H1 (cell line): ENCODE measurements around the gene GNA12. TPM values are rescaled to one million over a fixed set of nuclear protein-coding genes. Genes with fewer than 3 reads are reported as not detected.
"Not testable (repeated sequence)": the region's sequence is repeated elsewhere in the genome, so short reads cannot be mapped to it uniquely, and the experiment has no call there.

Source experiments
- CTCF ChIA-PET: fragments of 300-600 bp; sonication (Branson Sonifier 250); formaldehyde crosslinking; loops from one replicate; lab custom pipeline; 2021; ENCODE audit not compliant: partially characterized antibody; lab: Charles Lee
- POLR2A ChIA-PET: fragments of 300-600 bp; sonication (Branson Sonifier 250); formaldehyde crosslinking; loops from one replicate; lab custom pipeline; 2021; ENCODE audit warnings: inconsistent platforms; ENCODE audit not compliant: partially characterized antibody; lab: Charles Lee
- DNase-seq, 2 experiments: peaks; one replicate each; pipeline versions ENCODE4 v3.0.0 to v3.0.0-alpha.2; 2010 to 2022; ENCODE audit warnings: low spot score in 2 of 2, low read depth in 1 of 2, mixed read lengths in 1 of 2
- FAIRE-seq: peaks from 2 replicates; lab custom pipeline; 2011; peaks lifted over from hg19 to GRCh38; lab: Jason Lieb, UNC
- H2AFZ ChIP-seq: 2 replicates; pipeline ENCODE4 v1.8.1; 2012; ENCODE audit warnings: low read length, inconsistent platforms
- H2AK5ac ChIP-seq: 2 replicates; pipeline ENCODE4 v1.6.1; 2013; ENCODE audit warnings: low read depth, low read length
- H2BK120ac ChIP-seq: replicated peaks from 2 replicates; pipeline ENCODE3; 2013; ENCODE audit warnings: low read depth, low read length, inconsistent platforms
- H2BK12ac ChIP-seq: 2 replicates; pipeline ENCODE4 v1.6.1; 2013; ENCODE audit warnings: low read depth, low read length
- H2BK15ac ChIP-seq: 2 replicates; pipeline ENCODE4 v1.6.1; 2013; ENCODE audit warnings: low read length
- H2BK20ac ChIP-seq: 2 replicates; pipeline ENCODE4 v1.6.1; 2013; ENCODE audit warnings: low read length
- H2BK5ac ChIP-seq: 2 replicates; pipeline ENCODE4 v1.6.1; 2013; ENCODE audit warnings: low read depth, low read length
- H3K14ac ChIP-seq: 2 replicates; pipeline ENCODE4 v1.6.1; 2013; ENCODE audit warnings: inconsistent platforms; ENCODE audit not compliant: insufficient read length
- H3K18ac ChIP-seq: 2 replicates; pipeline ENCODE4 v1.6.1; 2013; ENCODE audit warnings: low read length; ENCODE audit errors: extremely low read depth
- H3K23ac ChIP-seq: 2 replicates; pipeline ENCODE4 v1.6.1; 2013; ENCODE audit warnings: inconsistent platforms; ENCODE audit not compliant: insufficient read length
- H3K23me2 ChIP-seq: 2 replicates; pipeline ENCODE4 v1.6.1; 2013; ENCODE audit warnings: low read depth, low read length
- H3K27ac ChIP-seq: 2 replicates; pipeline ENCODE4 v1.6.1; 2011; ENCODE audit warnings: low read depth, low read length, inconsistent platforms
- H3K27me3 ChIP-seq, 4 experiments: replicated peaks in 1 of 4; 1 replicate in 1 of 4; 2 replicates in 3 of 4; pipeline versions ENCODE4 v1.6.1 to v1.8.1; 2011 to 2013; ENCODE audit warnings: low read length in 3 of 4, mild to moderate bottlenecking in 3 of 4, inconsistent platforms in 2 of 4, mixed read lengths in 2 of 4, moderate library complexity in 1 of 4; ENCODE audit not compliant: control insufficient read depth in 3 of 4, insufficient read depth in 3 of 4; ENCODE audit errors: extremely low read depth in 1 of 4
- H3K36me3 ChIP-seq, 4 experiments: 2 replicates each; pipeline versions ENCODE4 v1.6.1 to v1.8.1; 2011 to 2013; ENCODE audit warnings: mild to moderate bottlenecking in 4 of 4, low read length in 3 of 4, moderate library complexity in 2 of 4, control low read depth in 1 of 4, inconsistent platforms in 1 of 4; ENCODE audit not compliant: insufficient read depth in 4 of 4, control insufficient read depth in 2 of 4
- H3K4ac ChIP-seq: replicated peaks from 2 replicates; pipeline ENCODE3; 2013; ENCODE audit warnings: low read length, low read depth, mixed read lengths, inconsistent platforms; ENCODE audit not compliant: insufficient read length
- H3K4me1 ChIP-seq, 4 experiments: replicated peaks in 1 of 4; 1 replicate in 1 of 4; 2 replicates in 3 of 4; pipeline versions ENCODE4 v1.6.1 to v1.8.1; 2011 to 2013; ENCODE audit warnings: low read length in 3 of 4, inconsistent platforms in 2 of 4, mixed read lengths in 1 of 4; ENCODE audit not compliant: insufficient read depth in 4 of 4, control insufficient read depth in 3 of 4
- H3K4me2 ChIP-seq, 2 experiments: 2 replicates each; pipeline versions ENCODE4 v1.6.1 to v1.8.1; 2011 to 2013; ENCODE audit warnings: low read depth in 2 of 2, low read length in 2 of 2, control low read depth in 1 of 2, inconsistent platforms in 1 of 2, mild to moderate bottlenecking in 1 of 2; ENCODE audit not compliant: insufficient read depth in 1 of 2
- H3K4me3 ChIP-seq, 4 experiments: fragments of 200-600, 300-600 bp in 1 of 4; sonication (generic), shearing (Covaris generic), sonication (Bioruptor Twin) in 1 of 4; 2 replicates each; pipeline versions ENCODE4 v1.5.1 to v1.8.1; 2011 to 2016; ENCODE audit warnings: low read length in 4 of 4, low read depth in 3 of 4, control low read depth in 2 of 4, inconsistent platforms in 2 of 4, mild to moderate bottlenecking in 2 of 4, mixed read lengths in 1 of 4, moderate library complexity in 1 of 4; ENCODE audit not compliant: insufficient read depth in 2 of 4; ENCODE audit errors: extremely low read depth in 1 of 4
- H3K56ac ChIP-seq: replicated peaks from 2 replicates; pipeline ENCODE3; 2013; ENCODE audit warnings: low read depth, mild to moderate bottlenecking, mixed read lengths, low read length, inconsistent platforms; ENCODE audit not compliant: insufficient read length
- H3K79me1 ChIP-seq: 2 replicates; pipeline ENCODE4 v1.6.1; 2013; ENCODE audit warnings: low read depth, low read length, control low read depth
- H3K79me2 ChIP-seq, 2 experiments: 2 replicates each; pipeline versions ENCODE4 v1.6.1 to v1.8.1; 2012 to 2013; ENCODE audit warnings: low read length in 2 of 2, mild to moderate bottlenecking in 2 of 2, inconsistent platforms in 1 of 2; ENCODE audit not compliant: insufficient read depth in 2 of 2, control insufficient read depth in 1 of 2
- H3K9ac ChIP-seq, 4 experiments: replicated peaks in 1 of 4; 1 replicate in 1 of 4; 2 replicates in 3 of 4; pipeline versions ENCODE4 v1.6.1 to v1.8.1; 2011 to 2013; ENCODE audit warnings: low read depth in 3 of 4, low read length in 3 of 4, control low read depth in 2 of 4, mild to moderate bottlenecking in 2 of 4, moderate library complexity in 2 of 4, inconsistent platforms in 1 of 4; ENCODE audit errors: extremely low read depth in 1 of 4
- H3K9me3 ChIP-seq, 2 experiments: 2 replicates each; pipeline versions ENCODE4 v1.6.1 to v1.8.1; 2012 to 2013; ENCODE audit warnings: mild to moderate bottlenecking in 2 of 2, moderate library complexity in 2 of 2, control low read depth in 1 of 2, inconsistent platforms in 1 of 2, low read depth in 1 of 2, low read length in 1 of 2, mixed read lengths in 1 of 2; ENCODE audit not compliant: insufficient read depth in 2 of 2
- H4K20me1 ChIP-seq, 2 experiments: replicated peaks in 1 of 2; 2 replicates each; pipeline versions ENCODE3 to v1.8.1; 2011 to 2013; ENCODE audit warnings: inconsistent platforms in 2 of 2, low read length in 2 of 2, mild to moderate bottlenecking in 1 of 2; ENCODE audit not compliant: insufficient read depth in 2 of 2, control insufficient read depth in 1 of 2
- H4K5ac ChIP-seq: 2 replicates; pipeline ENCODE4 v1.6.1; 2013; ENCODE audit warnings: low read length, low read depth, mixed read lengths, inconsistent platforms; ENCODE audit not compliant: insufficient read length
- H4K8ac ChIP-seq: 2 replicates; pipeline ENCODE4 v1.8.0; 2013; ENCODE audit warnings: mild to moderate bottlenecking, moderate library complexity, low read length, inconsistent platforms; ENCODE audit not compliant: insufficient read depth; ENCODE audit errors: extremely low read depth
- H4K91ac ChIP-seq: replicated peaks from 2 replicates; pipeline ENCODE3; 2013; ENCODE audit warnings: low read length, mixed read lengths, inconsistent platforms; ENCODE audit not compliant: insufficient read length
- WGBS, 2 experiments: shearing (Covaris generic) in 1 of 2; methylation state at CpG; one replicate each; pipeline versions ENCODE4 v1.1.6 to v1.1.7; 2013 to 2015; ENCODE audit warnings: low lambda C conversion rate in 2 of 2, mixed read lengths in 2 of 2, inconsistent platforms in 1 of 2, low coverage in 1 of 2, missing lambda C conversion rate in 1 of 2; ENCODE audit not compliant: insufficient replicate concordance in 2 of 2, insufficient coverage in 1 of 2, insufficient read length in 1 of 2; ENCODE audit errors: extremely low coverage in 1 of 2, missing lambda C conversion rate in 1 of 2; 5-methylcytosine and 5-hydroxymethylcytosine counted together
- polyA plus RNA-seq, 7 experiments: library from polyadenylated mRNA; depleted of rRNA in 3 of 7; stranded (reverse) in 5 of 7; unstranded in 2 of 7; fragments of >200 nt in 5 of 7; fragments of 200-250 nt in 2 of 7; gene quantifications; 1 replicate in 5 of 7; 2 replicates in 1 of 7; 4 replicates in 1 of 7; pipeline versions ENCODE4 v1.2.1 to v1.2.3, GENCODE V29; 2011 to 2013; ENCODE audit warnings: missing spikeins in 2 of 7, mixed read lengths in 2 of 7
- total RNA-seq: library from RNA; stranded (reverse); fragmentation: NEBNext Ultra II Directional; extraction: Animal tissue kit (Norgen Biotek cat#: 25700); gene quantifications from 2 replicates; pipeline ENCODE4 v1.2.1, GENCODE V29; 2021

Gene GNA12
- total and polyA plus RNA-seq, 2 of the 8 experiments (the other 6 are each of a cell fraction or from before 2014, with no cell fraction given), result 96.5 to 109 TPM

DNA sequence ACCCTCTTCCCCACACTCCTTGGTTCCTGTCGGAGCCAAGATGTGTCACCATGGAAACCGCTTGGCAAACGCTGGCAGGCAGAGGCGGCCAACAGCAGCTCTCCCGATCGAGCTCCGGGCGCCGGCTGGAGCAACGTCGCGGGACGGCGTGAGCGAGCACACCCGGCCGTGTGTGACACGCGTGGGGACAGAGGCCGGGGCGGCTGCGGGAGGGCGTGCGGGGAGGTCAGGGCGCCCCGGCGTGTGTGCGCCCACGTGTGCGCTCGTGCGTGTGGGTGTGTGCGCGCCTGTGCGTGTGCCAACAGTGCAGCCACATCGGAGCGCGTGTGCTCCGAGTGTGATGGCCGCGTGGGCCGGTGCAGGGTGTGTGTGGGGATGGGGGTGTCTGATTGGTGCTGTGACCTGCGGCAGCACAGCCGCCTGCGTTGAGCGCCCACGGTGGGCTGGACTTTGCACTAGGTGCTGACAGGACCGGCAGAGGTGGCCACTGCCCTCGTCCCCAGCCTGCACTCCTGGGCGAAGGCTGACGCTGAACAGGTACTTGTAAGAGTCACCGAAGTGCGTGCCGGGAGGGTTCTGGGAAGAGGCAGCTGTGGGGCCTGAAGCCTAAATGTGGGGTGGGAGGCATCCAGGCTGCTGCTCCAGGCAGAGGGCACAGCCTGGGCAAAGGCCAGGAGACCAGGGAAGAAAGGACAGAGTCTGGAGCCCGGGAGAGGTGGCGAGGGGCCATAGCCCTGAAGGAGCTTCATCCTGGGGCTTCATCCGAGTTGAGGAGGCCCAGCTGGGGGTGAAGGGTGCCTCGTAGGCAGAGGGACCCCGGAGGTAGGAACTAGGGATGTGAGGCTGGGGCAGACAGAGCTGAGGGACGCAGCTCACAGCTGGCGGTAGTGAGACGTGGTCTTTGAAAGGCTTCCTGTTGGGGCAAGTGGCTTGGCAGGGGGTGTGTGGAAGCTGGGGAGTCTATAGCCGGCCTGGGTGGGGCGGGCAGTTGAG lies 164.7 kb downstream of the GNA12 start:
- POLR2A ChIA-PET, H2AFZ ChIP-seq, FAIRE-seq, H3K27me3 ChIP-seq, H3K56ac ChIP-seq, H3K4ac ChIP-seq, H3K4me1 ChIP-seq, H3K18ac ChIP-seq, H3K4me2 ChIP-seq, H2BK12ac ChIP-seq, H4K91ac ChIP-seq, H3K36me3 ChIP-seq, H2BK5ac ChIP-seq, H2BK120ac ChIP-seq, H3K79me2 ChIP-seq, H3K27ac ChIP-seq, H3K79me1 ChIP-seq, H2BK20ac ChIP-seq, H3K23ac ChIP-seq, H3K9ac ChIP-seq, H3K14ac ChIP-seq, H3K9me3 ChIP-seq, H4K8ac ChIP-seq, H3K23me2 ChIP-seq, H2BK15ac ChIP-seq, H2AK5ac ChIP-seq, H4K5ac ChIP-seq, DNase-seq, H3K4me3 ChIP-seq, H4K20me1 ChIP-seq: not testable (repeated sequence)
- WGBS, 2 experiments, result 94% methylated on average over 27 of the region's 64 CpGs; no CpG with 5 or more reads in 1 of the 2 experiments
- CTCF ChIA-PET, result interaction anchor here (0.6 to 5.4 kb wide), 22 partner anchors 8 to 228 kb away, joined by 3 to 59 read pairs (median 6); no protein-coding TSS in a partner anchor
